Urinary bladder (tissue), 2 donors: ENCODE results near the gene ELAC2. TPM values are rescaled to one million over a fixed set of nuclear protein-coding genes. Genes with fewer than 3 reads are reported as not detected.

Source experiments
- polyA plus RNA-seq: library from polyadenylated mRNA; stranded (reverse); fragments of 200-250 nt; gene quantifications from one replicate; pipeline ENCODE4 v1.2.3, GENCODE V29; 2013
- total RNA-seq: library from RNA; depleted of rRNA; stranded (reverse); fragments of >200 nt; gene quantifications from one replicate; pipeline ENCODE4 v1.2.3, GENCODE V29; 2014
- donor health status: healthy.

ELAC2 gene
- total and polyA plus RNA-seq, 2 donors, result 33.3 to 47.0 TPM

Other genes with a start within 250 kb of the ELAC2 start
- gene ARHGAP44, start 228.5 kb downstream of the ELAC2 start, total RNA-seq, result 5.8 TPM
- gene ARHGAP44, start 228.5 kb downstream of the ELAC2 start, polyA plus RNA-seq, result 5.2 TPM